Measurements from ENCODE around the gene BLACAT1. TPM values are rescaled to one million over a fixed set of nuclear protein-coding genes. Genes with fewer than 3 reads are reported as not detected.
A peak's percentile ranks its signal among the peaks of the same experiment; 100 is the strongest.
"Not testable (repeated sequence)": the region's sequence is repeated elsewhere in the genome, so short reads cannot be mapped to it uniquely, and the experiment has no call there.

Gene BLACAT1
- total RNA-seq, 2 experiments from 2014 or later = 0.90 to 1.2 TPM

DNA sequence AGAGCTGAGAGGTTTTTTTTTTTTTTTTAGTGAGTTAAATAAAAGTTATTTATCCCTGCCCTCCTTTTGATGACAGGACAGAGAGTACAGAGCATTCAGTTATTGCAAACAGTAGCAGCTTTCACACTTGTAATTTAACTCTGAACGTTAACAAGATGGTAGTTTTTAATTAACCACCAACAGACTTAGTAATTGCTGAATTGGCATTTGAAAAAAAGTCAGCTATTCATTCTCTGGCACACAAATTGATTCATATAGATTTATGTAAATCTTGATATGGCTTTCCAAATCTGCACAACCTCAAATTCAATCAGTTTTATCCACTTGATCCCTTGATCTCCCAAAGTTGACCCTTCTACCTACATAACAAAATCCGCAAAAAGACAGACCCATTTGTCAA, 34.9 kb downstream of the BLACAT1 start:
- POLR2A ChIA-PET = interaction anchor here (0.6 kb wide), 1 partner anchor 57 kb away, joined by 4 read pairs; no protein-coding TSS in a partner anchor
- H3K4me3 Mint-ChIP-seq = no peak overlapping the region
- no peaks in the 10 kb centered on the region for H3K9me3 Mint-ChIP-seq
- H3K4me1 Mint-ChIP-seq (ENCODE audit: low read depth) = no peaks in the 10 kb centered on the region
- CTCF ChIA-PET = interaction anchor here (1.3 to 3.2 kb wide), 4 partner anchors 10 to 104 kb away, joined by 4 to 18 read pairs (median 6); no protein-coding TSS in a partner anchor
- no peaks in the 10 kb centered on the region for H3K36me3 Mint-ChIP-seq
- no peak for DNase-seq
- intact Hi-C loops (cut with micrococcal nuclease) = no loop called here
- H3K27me3 Mint-ChIP-seq = peaks cover 17% of the 10 kb centered on the region
- no peak overlapping the region for H3K27ac Mint-ChIP-seq

GRCh38 chr1:205417870-205418635, 37.8 kb downstream of the BLACAT1 start:
- H3K9me3 Mint-ChIP-seq = no peaks in the 10 kb centered on the region
- DNase-seq = no peak
- H3K4me1 Mint-ChIP-seq (ENCODE audit: low read depth) = no peaks in the 10 kb centered on the region
- H3K27me3 Mint-ChIP-seq = peaks cover 12% of the 10 kb centered on the region
- intact Hi-C loops (cut with micrococcal nuclease) = no loop called here
- POLR2A ChIA-PET = no interaction called here
- H3K36me3 Mint-ChIP-seq = no peaks in the 10 kb centered on the region
- no peak overlapping the region for H3K4me3 Mint-ChIP-seq
- H3K27ac Mint-ChIP-seq = no peak overlapping the region
- CTCF ChIA-PET = interaction anchor here (1.3 to 3.8 kb wide), 2 partner anchors 13 to 70 kb away, joined by 3 to 12 read pairs; no protein-coding TSS in a partner anchor

DNA sequence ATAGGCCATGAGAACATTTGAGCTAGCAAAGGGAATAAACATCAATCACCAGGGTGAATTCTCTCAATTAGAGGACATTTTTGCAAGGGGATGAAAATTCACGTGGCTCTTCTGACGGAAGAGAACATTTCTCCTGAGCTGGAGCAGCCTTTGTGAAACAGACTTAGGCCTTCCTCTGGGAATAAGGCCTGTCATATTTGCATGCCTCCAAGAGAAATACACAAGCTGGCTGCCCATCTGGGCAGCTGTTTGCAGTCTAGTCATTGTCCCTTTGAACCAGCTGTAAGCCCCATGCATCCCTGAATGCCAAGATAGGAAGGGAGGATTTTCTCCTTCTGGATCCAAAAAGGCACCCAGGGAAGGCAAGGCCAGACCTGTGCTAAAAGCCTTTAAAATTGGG, 39.5 kb downstream of the BLACAT1 start:
- ChIA-PET POLR2A (no interaction called here), CTCF (interaction anchor here (0.8 to 3.8 kb wide), 5 partner anchors 15 to 107 kb away, joined by 3 to 12 read pairs (median 8); no protein-coding TSS in a partner anchor)

GRCh38 chr1:205410581-205411298, 45.1 kb downstream of the BLACAT1 start:
- no peaks in the 10 kb centered on the region for H3K27me3 Mint-ChIP-seq
- H3K4me1 Mint-ChIP-seq (ENCODE audit: low read depth) = peaks cover 15% of the 10 kb centered on the region
- intact Hi-C loops (cut with micrococcal nuclease) = no loop called here
- no peaks in the 10 kb centered on the region for H3K9me3 Mint-ChIP-seq
- POLR2A ChIA-PET = no interaction called here
- no peaks in the 10 kb centered on the region for H3K36me3 Mint-ChIP-seq
- CTCF ChIA-PET = interaction anchor here (2.4 kb wide), 1 partner anchor 14 kb away, joined by 7 read pairs; no protein-coding TSS in a partner anchor
- H3K4me3 Mint-ChIP-seq = no peak overlapping the region
- no peak for DNase-seq
- no peak overlapping the region for H3K27ac Mint-ChIP-seq

More for the DNA sequence above, 39.5 kb downstream of the BLACAT1 start:
- intact Hi-C loops (cut with micrococcal nuclease) = loop anchor here (1.0 kb wide), 1 partner anchor 36 kb away; no protein-coding TSS in a partner anchor
- Mint-ChIP-seq H3K9me3 (no peaks in the 10 kb centered on the region), H3K36me3 (no peaks in the 10 kb centered on the region), H3K4me3 (no peak overlapping the region), H3K27me3 (peaks cover 4% of the 10 kb centered on the region), H3K4me1 (ENCODE audit: low read depth) (no peaks in the 10 kb centered on the region), H3K27ac (no peak overlapping the region)
- DNase-seq = no peak

GRCh38 chr1:205407970-205408369, 47.9 kb downstream of the BLACAT1 start:
- POLR2A ChIA-PET = no interaction called here
- H3K36me3 Mint-ChIP-seq = no peaks in the 10 kb centered on the region
- H3K4me1 Mint-ChIP-seq (ENCODE audit: low read depth) = peaks cover 15% of the 10 kb centered on the region
- H3K4me3 Mint-ChIP-seq = no peak overlapping the region
- intact Hi-C loops (cut with micrococcal nuclease) = no loop called here
- no peaks in the 10 kb centered on the region for H3K27me3 Mint-ChIP-seq
- CTCF ChIA-PET = interaction anchor here (0.7 to 2.4 kb wide), 2 partner anchors 11 to 78 kb away, joined by 3 to 7 read pairs; no protein-coding TSS in a partner anchor
- no peaks in the 10 kb centered on the region for H3K9me3 Mint-ChIP-seq
- no peak for DNase-seq
- H3K27ac Mint-ChIP-seq = no peak overlapping the region

DNA sequence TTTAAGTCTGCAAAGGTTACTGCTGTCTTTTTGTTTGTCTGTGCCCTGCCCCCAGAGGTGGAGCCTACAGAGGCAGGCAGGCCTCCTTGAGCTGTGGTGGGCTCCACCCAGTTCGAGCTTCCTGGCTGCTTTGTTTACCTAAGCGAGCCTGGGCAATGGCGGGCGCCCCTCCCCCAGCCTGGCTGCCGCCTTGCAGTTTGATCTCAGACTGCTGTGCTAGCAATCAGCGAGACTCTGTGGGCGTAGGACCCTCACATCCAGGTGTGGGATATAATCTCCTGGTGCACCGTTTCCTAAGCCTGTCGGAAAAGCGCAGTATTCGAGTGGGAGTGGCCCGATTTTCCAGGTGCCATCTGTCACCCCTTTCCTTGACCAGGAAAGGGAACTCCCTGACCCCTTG, 49.6 kb downstream of the BLACAT1 start:
- H3K27me3 Mint-ChIP-seq; H3K4me3 Mint-ChIP-seq; DNase-seq; H3K27ac Mint-ChIP-seq; H3K9me3 Mint-ChIP-seq; H3K36me3 Mint-ChIP-seq; intact Hi-C loops (cut with micrococcal nuclease); POLR2A ChIA-PET: not testable (repeated sequence)
- H3K4me1 Mint-ChIP-seq (ENCODE audit: low read depth) = peaks cover 15% of the 10 kb centered on the region
- CTCF ChIA-PET = interaction anchor here (0.6 to 1.3 kb wide), 4 partner anchors 10 to 79 kb away, joined by 4 to 6 read pairs (median 4); no protein-coding TSS in a partner anchor

Small RNA genes lying within 50 kb of the gene (microRNA-seq; reads per million reads assigned to microRNA genes)
- 79.4 reads per million, percentile 62 among the genes with 10 or more reads in this experiment for gene MIR135B (ENCODE audit: borderline microRNAs expressed, borderline number of aligned reads, borderline replicate concordance)

Other genes with a start within 250 kb of the BLACAT1 start
- gene DSTYK, start 244.3 kb downstream of the BLACAT1 start, total RNA-seq = 1 to 10 TPM; 9.0 to 9.8 TPM
- gene TMCC2, start 228.1 kb downstream of the BLACAT1 start, total RNA-seq = 10 to 100 TPM in 1 of 2 experiments, 1 to 10 TPM in 1; 9.8 to 10.1 TPM
- gene NUAK2, start 134.3 kb downstream of the BLACAT1 start, total RNA-seq = 1 to 10 TPM; 4.4 to 4.5 TPM
- not detected for gene KLHDC8A, start 99.1 kb downstream of the BLACAT1 start, total RNA-seq
- 1 to 10 TPM; 2.2 to 2.5 TPM for gene LEMD1, start 34.0 kb downstream of the BLACAT1 start, total RNA-seq
- 1 to 10 TPM; 2.5 to 2.6 TPM for gene CDK18, start 48.6 kb upstream of the BLACAT1 start, total RNA-seq
- gene ELK4, start 176.0 kb upstream of the BLACAT1 start, total RNA-seq = 10 to 100 TPM; 60.7 to 65.8 TPM
- under 1 TPM; 0.55 to 0.56 TPM for gene SLC45A3, start 224.5 kb upstream of the BLACAT1 start, total RNA-seq

Data from activated CD4-positive, alpha-beta memory T cell treated with anti-CD3 and anti-CD28 coated beads for 36 hours (primary cell).